ENCODE results near the gene TRPV2.

Gene TRPV2

DNA sequence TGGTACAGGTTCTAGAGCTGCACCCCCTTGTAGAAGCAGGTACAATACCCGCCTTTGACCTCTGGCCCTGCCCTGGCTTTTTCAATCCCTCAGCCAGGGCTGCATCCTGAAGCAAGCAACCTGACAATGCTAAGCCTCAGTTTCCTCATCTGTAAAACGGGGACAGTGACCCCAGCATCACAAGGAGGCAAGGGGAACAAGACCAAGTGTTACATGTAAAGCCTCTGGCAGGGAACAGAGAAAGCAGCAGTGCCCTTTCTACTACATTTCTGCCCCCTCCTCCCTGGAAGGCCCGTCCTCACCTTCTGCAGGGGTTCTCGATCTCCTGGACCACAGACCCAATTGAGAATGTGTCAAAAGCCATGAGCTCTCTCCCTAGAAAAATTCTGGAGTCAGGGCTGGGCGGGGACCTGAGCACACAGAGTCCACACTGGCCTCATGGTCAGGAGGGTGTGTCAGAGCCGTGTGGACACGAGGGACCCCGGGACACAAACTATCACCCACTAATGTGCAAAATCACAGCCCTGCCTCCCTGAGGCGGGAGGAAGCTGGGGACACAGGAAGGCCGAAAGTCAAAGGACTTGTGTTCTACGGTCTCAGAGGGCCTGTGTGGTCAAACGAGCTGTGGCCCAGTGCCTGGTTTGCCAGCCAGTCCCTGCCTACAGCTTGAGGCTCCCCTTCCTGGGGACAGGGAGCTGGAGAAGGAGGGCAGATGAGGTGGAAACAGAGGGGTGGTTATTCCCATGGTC is 49.1 kb downstream of the TRPV2 start:
- H3K27ac ChIP-seq (ENCODE audit: low read depth, low read length) = no peak overlapping the region
- H3K27me3 ChIP-seq (ENCODE audit: control insufficient read depth, low read length) = peaks cover 3% of the 10 kb centered on the region; the same call in 1 of the 2 replicates
- TF ChIP-seq EZH2phosphoT487 (IDR thresholded peaks at IDR 0.05; ENCODE audit: borderline replicate concordance, low read length) = no peak
- TF ChIP-seq, protein P1, sequence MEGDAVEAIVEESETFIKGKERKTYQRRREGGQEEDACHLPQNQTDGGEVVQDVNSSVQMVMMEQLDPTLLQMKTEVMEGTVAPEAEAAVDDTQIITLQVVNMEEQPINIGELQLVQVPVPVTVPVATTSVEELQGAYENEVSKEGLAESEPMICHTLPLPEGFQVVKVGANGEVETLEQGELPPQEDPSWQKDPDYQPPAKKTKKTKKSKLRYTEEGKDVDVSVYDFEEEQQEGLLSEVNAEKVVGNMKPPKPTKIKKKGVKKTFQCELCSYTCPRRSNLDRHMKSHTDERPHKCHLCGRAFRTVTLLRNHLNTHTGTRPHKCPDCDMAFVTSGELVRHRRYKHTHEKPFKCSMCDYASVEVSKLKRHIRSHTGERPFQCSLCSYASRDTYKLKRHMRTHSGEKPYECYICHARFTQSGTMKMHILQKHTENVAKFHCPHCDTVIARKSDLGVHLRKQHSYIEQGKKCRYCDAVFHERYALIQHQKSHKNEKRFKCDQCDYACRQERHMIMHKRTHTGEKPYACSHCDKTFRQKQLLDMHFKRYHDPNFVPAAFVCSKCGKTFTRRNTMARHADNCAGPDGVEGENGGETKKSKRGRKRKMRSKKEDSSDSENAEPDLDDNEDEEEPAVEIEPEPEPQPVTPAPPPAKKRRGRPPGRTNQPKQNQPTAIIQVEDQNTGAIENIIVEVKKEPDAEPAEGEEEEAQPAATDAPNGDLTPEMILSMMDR (IDR thresholded peaks at IDR 0.05; ENCODE audit: low read depth, low read length, poor library complexity, severe bottlenecking) = no peak
- H4K20me1 ChIP-seq (ENCODE audit: control insufficient read depth, insufficient read depth, low read depth, low read length) = no peaks in the 10 kb centered on the region
- H3K4me3 ChIP-seq (ENCODE audit: low read length) = no peak overlapping the region
- no peaks in the 10 kb centered on the region for H3K9me3 ChIP-seq (ENCODE audit: control insufficient read depth, insufficient read depth, low read length)
- no peaks in the 10 kb centered on the region for H3K9me2 ChIP-seq (replicated peaks; ENCODE audit: control insufficient read depth, low read length)
- H3K79me2 ChIP-seq (ENCODE audit: control insufficient read depth, low read length) = no peaks in the 10 kb centered on the region
- no peak overlapping the region for H3K4me2 ChIP-seq (ENCODE audit: low read length)
- no peaks in the 10 kb centered on the region for H3K4me1 ChIP-seq (ENCODE audit: control insufficient read depth, low read length)
- no peaks in the 10 kb centered on the region for H3F3A ChIP-seq (ENCODE audit: control insufficient read depth, insufficient read depth)
- no peaks in the 10 kb centered on the region for H3K36me3 ChIP-seq (ENCODE audit: control insufficient read depth, low read length)

GRCh38 chr17:16465052-16465312 is 49.6 kb downstream of the TRPV2 start:
- H3F3A ChIP-seq (ENCODE audit: control insufficient read depth, insufficient read depth) = no peaks in the 10 kb centered on the region
- TF ChIP-seq, protein P1 (IDR thresholded peaks at IDR 0.05; ENCODE audit: low read depth, low read length, poor library complexity, severe bottlenecking) = no peak
- TF ChIP-seq EZH2phosphoT487 (IDR thresholded peaks at IDR 0.05; ENCODE audit: borderline replicate concordance, low read length) = no peak
- H3K9me3 ChIP-seq (ENCODE audit: control insufficient read depth, insufficient read depth, low read length) = no peaks in the 10 kb centered on the region

DNA sequence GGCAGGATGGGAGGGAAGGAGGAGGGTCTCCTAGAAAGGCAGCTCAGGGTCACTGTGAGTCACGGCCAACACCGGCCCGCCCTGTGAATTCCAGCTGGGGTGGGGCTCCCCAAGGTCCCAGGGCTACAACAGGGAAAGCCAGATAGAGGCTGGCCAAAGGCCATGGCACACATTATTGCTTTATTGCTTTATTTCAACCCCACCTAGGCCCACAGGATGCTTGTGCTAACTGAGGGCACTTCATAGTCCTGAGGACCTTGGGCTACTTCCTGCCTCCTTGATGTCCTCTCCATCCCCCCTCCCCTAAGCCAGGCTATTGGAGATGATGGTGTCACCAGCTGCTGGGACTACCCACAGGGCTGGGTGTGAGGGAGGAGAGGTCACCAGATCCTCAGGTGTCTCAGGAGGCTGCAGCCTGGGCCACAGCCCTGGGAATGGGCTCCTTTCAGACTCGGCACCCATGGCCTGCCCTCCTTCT is 50.5 kb downstream of the TRPV2 start:
- H3K4me1 ChIP-seq (ENCODE audit: control insufficient read depth, low read length) = no peaks in the 10 kb centered on the region
- no peak overlapping the region for H3K4me3 ChIP-seq (ENCODE audit: low read length)
- H4K20me1 ChIP-seq (ENCODE audit: control insufficient read depth, insufficient read depth, low read depth, low read length) = no peaks in the 10 kb centered on the region
- no peaks in the 10 kb centered on the region for H3K79me2 ChIP-seq (ENCODE audit: control insufficient read depth, low read length)
- H3K9me2 ChIP-seq (replicated peaks; ENCODE audit: control insufficient read depth, low read length) = no peaks in the 10 kb centered on the region
- H3K9me3 ChIP-seq (ENCODE audit: control insufficient read depth, insufficient read depth, low read length) = no peaks in the 10 kb centered on the region
- TF ChIP-seq, protein P1 (IDR thresholded peaks at IDR 0.05; ENCODE audit: low read depth, low read length, poor library complexity, severe bottlenecking) = no peak
- TF ChIP-seq EZH2phosphoT487 (IDR thresholded peaks at IDR 0.05; ENCODE audit: borderline replicate concordance, low read length) = no peak
- H3K4me2 ChIP-seq (ENCODE audit: low read length) = no peak overlapping the region
- peaks cover 7% of the 10 kb centered on the region; the same call in 1 of the 2 replicates for H3K27me3 ChIP-seq (ENCODE audit: control insufficient read depth, low read length)
- no peaks in the 10 kb centered on the region for H3F3A ChIP-seq (ENCODE audit: control insufficient read depth, insufficient read depth)
- no peak overlapping the region for H3K27ac ChIP-seq (ENCODE audit: low read depth, low read length)
- H3K36me3 ChIP-seq (ENCODE audit: control insufficient read depth, low read length) = no peaks in the 10 kb centered on the region

More at GRCh38 chr17:16465052-16465312, 49.6 kb downstream of the TRPV2 start:
- Histone ChIP-seq H3K9me2 (replicated peaks; ENCODE audit: control insufficient read depth, low read length) (no peaks in the 10 kb centered on the region), H4K20me1 (ENCODE audit: control insufficient read depth, insufficient read depth, low read depth, low read length) (no peaks in the 10 kb centered on the region), H3K36me3 (ENCODE audit: control insufficient read depth, low read length) (no peaks in the 10 kb centered on the region), H3K27me3 (ENCODE audit: control insufficient read depth, low read length) (peaks cover 7% of the 10 kb centered on the region; the same call in 1 of the 2 replicates), H3K4me2 (ENCODE audit: low read length) (no peak overlapping the region), H3K79me2 (ENCODE audit: control insufficient read depth, low read length) (no peaks in the 10 kb centered on the region), H3K4me1 (ENCODE audit: control insufficient read depth, low read length) (no peaks in the 10 kb centered on the region), H3K27ac (ENCODE audit: low read depth, low read length) (no peak overlapping the region), H3K4me3 (ENCODE audit: low read length) (no peak overlapping the region)
